GM21528 (cell line): ENCODE data around the gene LGI4.
"Not testable (repeated sequence)": the region's sequence is repeated elsewhere in the genome, so short reads cannot be mapped to it uniquely, and the experiment has no call there.

ENCODE experiments used
- ATAC-seq: cut with Tn5 transposase; IDR thresholded peaks from one replicate; pipeline ENCODE4 v1.9.1; 2021; ENCODE audit warnings: mild to moderate bottlenecking, moderate library complexity; ENCODE audit not compliant: unreplicated experiment, low FRiP score

LGI4 gene

GRCh38 chr19:35142606-35143230 is 7.9 kb upstream of the LGI4 start:
- no peak for ATAC-seq

DNA sequence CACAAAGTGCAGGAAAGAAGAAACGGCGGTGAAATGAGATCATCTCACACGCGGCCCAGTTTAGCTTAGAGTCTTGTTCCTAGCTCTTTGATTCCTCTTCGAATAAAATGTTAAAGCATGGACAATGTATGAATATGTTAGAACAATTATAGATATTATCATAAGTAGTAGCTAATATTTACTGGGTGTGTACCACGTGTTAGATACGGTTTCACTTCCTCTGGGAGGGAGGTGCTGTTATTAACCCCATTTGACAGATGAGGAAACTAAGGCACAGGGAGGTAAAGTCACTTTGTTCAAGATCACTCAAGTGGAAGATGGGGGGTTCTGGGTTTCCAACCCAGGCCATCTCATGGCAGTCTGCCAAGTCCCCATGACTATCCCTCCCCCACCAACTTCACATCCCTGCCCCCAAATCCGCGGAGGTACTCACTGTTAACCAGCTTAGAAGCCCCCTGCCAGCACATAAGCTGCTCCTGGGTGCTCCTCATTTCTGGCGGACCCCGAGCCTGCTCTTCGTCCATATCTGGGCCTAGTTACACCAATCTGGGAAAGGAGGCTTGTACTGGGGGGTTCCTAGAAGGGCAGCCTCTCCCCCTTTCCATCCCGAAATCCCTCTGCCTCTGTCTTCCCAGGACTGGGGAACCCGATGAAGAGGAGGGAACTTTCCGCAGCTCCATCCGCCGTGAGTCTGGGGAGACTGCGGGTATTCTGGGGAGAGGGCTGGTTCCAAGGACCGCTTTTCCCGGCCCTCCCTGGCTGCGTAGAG is 7.2 kb upstream of the LGI4 start:
- ATAC-seq = no peak

GRCh38 chr19:35140962-35141836 is 6.3 kb upstream of the LGI4 start:
- no peak for ATAC-seq

- ATAC-seq = no peak
Observed at GRCh38 chr19:35140207-35140961, 5.5 kb upstream of the LGI4 start.

GRCh38 chr19:35138305-35138892 is 3.5 kb upstream of the LGI4 start, which contains the start of gene FXYD1:
Gene FXYD1 (plus strand): TSS chr19:35138824. CDS start chr19:35140080, 1,256 bp downstream.
- no peak for ATAC-seq

DNA sequence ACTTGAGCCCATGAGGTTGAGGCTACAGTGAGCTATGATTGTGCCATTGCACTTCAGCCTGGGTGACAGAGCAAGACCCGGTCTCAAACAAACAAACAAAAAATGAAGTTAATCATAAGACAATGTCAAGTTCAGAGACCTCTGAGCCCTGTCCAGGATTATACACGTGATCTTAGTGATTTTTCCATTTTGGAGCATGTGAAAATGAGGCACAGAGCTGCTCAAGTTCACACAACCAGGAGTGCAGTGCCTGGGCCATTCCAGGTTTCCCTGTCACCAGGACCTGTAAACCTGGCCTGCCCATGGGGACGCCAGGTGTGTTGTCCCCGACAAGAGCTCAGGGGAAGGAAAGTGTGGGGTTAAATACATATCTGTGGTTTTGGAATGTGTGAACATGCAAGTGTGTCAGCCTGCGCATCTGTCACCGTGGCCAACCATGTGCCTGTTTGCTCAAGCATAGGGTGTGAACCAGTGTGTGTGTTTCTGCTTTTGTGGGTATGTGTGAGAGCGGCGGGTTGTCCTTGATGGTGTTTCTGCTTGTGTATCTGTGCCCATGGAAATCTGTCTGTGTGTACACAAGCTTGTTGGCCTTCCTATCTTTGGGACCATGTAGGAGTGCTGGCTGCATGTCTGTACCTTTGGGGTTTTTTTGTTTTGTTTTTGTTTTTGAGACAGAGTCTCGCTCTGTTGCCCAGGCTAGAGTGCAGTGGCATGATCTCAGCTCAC is 2.3 kb upstream of the LGI4 start:
- ATAC-seq = no peak

GRCh38 chr19:35136231-35136630 is 1.4 kb upstream of the LGI4 start:
- no peak for ATAC-seq

GRCh38 chr19:35135389-35135909 is 590 bp upstream of the LGI4 start:
- ATAC-seq = no peak

DNA sequence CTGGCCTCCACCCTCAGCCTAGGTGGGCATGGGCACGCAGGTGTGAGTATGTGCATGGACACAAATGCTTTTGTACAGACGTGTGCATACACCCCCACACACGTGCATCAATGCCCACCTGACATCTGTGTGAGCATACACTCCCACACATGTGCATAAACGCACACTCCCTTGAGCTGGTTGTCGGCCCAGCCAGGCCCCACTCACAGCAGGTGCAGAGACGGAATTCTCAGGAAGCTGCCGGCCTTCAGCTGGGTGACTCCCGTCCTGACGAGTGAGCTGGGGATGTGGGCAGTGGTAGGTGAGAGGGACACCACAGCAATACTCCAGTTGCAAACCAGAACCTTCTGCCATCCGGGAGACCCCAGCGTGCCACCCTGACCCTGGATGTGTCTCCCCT is 1.0 kb downstream of the LGI4 start:
- ATAC-seq = no peak

DNA sequence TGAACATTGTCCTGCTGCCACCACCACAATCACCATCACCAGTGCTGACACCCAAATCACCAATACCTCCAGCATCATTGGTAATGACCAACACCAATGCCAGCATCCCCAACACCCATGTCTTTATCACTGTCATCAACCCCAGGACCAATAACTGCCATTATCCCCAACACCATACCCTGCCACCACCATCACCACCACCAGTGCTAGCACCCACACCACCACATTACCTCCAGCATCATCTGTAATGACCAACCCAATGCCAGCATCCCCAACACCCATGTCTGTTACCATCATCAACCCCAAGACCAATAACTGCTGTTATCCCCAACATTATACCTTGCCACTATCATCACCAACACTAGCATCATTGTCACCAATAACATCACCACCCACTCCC is 2.6 kb downstream of the LGI4 start:
- no peak for ATAC-seq

DNA sequence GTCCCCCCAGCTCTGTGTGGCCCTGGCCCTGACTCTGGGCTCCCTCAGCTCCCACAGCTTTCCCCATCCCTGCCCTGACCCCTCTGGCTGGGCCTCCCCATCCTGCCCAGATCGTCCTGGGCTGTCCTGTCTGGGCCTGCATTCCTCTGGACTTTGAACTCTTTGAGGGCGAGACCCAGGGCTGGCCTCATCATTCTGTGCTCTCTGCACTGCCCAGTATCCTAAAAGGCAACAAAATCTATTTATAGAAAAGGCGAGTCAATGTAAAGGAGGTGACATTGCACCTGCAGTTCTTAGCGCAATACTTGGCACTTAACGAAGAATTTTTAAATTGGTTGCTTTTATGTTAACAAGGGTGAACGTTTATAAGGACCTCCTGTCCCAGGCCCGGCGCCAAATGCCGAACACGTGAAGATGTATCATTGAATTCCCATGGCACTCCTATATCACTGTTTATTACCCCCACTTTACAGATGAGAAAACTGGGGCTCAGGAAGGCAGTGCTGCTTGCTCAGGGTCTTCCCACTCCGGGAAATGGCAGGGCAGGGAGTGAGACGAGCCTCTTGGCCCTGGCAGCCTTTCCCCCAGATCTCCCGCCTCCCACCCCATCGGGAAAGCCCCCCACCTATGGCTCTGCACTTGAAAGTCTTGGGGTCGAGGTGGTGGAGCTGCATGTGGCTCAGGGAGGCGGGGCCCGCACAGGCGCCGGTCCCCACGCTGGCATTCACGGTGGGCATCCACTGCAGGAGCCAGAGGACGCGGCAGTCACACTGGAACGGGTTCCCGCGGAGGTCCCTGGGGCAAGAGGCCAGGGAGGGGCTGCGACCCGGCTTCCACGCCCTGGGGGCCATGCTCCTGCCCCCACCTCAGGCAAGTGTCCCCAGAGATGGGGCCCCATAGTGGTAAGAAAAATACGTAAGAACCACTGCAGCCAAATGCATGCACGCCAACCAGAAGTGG is 3.8 kb downstream of the LGI4 start:
- no peak for ATAC-seq

GRCh38 chr19:35129724-35130274 is 5.1 kb downstream of the LGI4 start:
- not testable (repeated sequence) for ATAC-seq

- no peak for ATAC-seq
Observed at GRCh38 chr19:35128398-35129057, 6.3 kb downstream of the LGI4 start.

- no peak for ATAC-seq
Observed at GRCh38 chr19:35127871-35128270, 7.0 kb downstream of the LGI4 start.

DNA sequence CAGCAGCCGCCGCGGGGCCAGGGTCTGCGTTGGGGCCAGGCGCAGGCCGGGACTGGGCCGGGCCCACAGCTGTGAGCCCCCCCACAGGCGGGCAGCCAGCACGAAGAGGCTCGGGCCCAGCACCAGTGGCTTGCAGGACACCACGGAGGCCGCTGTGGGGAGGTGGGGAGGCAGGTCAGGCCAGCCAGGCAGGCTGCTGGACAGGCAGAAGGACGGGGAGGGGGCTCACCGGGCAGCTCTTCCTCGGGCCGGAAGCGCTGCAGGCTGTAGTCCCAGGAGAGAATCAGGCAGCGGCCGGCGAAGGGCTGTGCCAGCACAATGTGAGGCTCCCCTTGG is 8.3 kb downstream of the LGI4 start:
- ATAC-seq = no peak

- ATAC-seq = no peak
Observed at GRCh38 chr19:35125749-35126623, 8.9 kb downstream of the LGI4 start.
